Iris pigment epithelial cell (primary cell): ENCODE results near the gene ADAMTS1.

Experiments used
- DNase-seq: peaks from one replicate; pipeline ENCODE4 v3.0.0-alpha.2; 2011; ENCODE audit warnings: low read depth

Gene ADAMTS1

DNA sequence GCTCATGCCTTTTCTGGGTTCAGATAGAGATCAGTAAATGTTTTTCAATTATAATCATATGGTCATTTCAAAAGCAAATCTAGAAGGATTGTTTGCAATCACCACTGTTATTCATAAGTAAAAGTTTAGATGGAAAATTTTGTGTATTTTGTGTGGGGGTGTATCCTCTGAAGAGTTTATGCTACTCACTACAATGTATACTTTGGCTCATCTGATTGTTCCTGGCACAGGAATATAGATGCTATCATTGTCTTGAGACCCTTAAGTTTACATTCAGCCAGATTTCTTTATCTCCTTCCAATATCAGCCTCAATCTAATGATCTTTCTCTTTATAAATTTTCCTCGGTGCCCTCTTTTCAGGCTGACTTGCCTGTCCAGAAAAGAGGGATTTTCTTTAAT is 33.0 kb downstream of the ADAMTS1 start:
- DNase-seq: no peak

DNA sequence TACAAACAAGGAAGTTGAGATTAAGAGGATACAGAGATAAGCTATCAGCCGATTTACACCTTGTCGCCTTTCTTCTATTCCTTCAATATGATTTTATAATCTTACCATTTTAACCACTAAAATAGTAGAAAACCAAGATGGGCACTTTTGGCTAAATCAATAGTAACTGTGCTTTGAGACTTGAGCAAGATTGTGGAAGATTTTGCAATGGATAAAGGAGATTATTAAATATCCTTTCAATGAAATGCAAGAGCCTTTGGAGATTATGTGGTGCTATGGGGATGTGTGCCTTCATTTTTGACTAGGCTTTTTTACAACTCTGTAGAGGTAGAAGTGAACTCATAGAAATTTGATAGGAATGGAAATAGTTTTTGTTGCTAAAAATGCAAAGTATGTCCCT is 33.7 kb downstream of the ADAMTS1 start:
- no peak for DNase-seq

DNA sequence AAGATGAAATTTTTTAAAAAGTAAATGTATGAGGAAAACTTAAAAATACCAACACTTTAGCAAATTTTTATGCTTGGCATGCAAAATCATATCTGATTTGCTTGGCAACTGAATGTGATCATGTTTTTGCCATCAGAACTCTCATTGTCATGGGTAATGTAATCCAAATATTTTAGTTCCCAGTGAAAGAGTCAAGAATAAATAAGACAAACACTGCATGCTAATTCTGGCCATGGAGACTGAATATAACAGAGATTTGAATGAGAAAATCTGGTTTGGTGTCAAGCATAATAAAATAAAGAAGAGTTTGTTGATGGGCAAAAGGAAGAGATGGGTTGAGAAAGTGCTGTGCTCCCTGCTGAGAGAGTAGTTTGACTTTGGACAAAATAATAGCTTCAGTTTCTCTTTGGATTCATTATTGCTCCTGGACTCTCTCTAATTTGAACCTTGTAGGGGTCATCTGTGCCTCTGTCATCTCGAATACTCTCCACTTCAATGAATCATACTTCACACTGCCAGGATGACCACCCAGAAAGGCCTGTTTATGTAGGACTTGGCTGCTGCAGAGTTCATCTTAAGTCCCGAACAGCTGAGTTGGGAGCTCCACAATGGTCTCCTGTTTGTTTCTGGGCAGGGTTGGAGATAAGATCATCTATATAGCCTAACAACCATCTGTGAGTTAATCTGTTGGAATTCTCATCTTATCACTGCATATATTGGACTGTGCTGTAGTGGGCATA is 34.4 kb downstream of the ADAMTS1 start:
- peak; percentile 78 for DNase-seq

DNA sequence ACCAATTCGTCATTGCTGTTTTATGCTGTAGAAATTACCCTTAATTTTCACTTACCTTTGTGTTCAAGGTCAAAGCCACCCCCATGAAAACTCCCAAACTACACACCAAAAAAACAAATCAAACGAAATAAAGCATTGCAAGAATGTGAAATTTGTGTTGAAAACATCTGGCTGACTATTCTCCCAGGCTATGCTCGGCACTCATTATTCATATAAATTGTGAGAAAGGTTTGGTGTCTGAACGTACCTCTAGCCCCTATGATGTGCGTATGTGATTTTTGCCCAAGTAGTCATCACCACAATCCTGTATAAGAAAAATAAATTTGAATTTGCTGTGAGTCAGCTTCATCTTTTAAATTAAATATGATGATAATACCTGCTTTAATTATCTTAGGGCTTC is 34.9 kb downstream of the ADAMTS1 start:
- no peak for DNase-seq

GRCh38 chr21:26809745-26810144 is 35.5 kb downstream of the ADAMTS1 start:
- no peak for DNase-seq

- peak; percentile 79 for DNase-seq
Observed at GRCh38 chr21:26806801-26807295, 38.4 kb downstream of the ADAMTS1 start.

- DNase-seq: no peak
Observed at GRCh38 chr21:26804895-26805609, 40.2 kb downstream of the ADAMTS1 start.

DNA sequence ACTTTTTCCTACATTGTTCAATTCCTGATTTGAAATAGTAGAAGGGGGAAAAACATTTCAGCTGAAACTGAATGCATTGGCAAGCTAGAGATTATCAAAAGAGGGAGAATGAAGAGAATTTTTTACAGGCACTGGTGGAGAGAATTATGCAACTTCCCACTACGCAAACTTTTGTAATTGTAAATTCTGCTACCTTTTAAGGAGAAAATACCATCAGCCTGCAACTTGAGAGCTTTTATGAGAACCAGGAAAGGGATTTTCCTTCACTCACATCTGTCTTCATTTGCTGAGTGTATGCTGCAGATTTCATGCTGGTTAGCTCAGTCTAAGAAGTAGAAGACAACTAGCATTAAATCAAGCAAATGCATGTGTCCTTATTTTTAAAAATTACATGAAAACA is 43.7 kb downstream of the ADAMTS1 start:
- peak; percentile 93 for DNase-seq

DNA sequence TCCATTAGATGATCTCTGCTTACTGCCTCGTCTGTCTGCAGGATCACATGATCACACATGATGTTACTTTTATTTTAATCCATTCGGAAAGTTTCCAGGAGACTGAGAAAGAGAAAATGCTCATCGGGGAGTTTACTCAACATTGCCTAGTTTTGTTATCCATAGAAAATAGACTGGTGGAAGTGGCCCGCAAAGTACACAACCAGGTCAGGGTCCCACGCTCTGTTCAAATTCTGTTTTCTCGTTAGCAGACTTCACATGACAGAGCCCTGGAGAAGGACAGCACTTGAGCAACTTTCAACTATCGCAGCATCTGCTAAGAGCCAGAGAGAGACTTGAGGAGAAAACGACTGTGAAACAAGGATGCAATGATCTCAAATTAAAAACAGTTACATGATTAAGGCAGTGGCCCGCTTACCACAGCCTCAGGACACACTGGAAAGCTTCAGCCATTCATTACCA is 44.2 kb downstream of the ADAMTS1 start:
- DNase-seq: peak; percentile 93

DNA sequence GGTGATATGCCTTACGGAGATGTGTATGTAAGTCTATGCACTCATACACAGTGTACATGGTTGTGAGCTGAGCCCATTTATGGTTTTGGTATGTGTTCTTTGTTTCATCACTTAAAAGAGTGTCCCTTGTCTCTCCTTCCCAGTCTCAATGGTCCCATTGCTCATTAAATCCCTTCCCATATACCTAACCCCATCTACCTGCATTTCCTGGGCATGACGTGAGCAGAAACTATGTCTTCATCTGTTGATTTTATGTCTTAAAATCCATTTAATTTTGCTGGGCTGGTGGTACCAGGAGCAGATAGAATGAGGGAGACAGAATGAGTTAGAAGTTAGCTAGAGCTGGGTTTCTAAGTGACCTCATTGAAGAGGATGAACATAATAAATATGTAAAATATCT is 44.8 kb downstream of the ADAMTS1 start:
- DNase-seq: no peak

GRCh38 chr21:26800001-26800400 is 45.2 kb downstream of the ADAMTS1 start:
- DNase-seq: peak; percentile 50

DNA sequence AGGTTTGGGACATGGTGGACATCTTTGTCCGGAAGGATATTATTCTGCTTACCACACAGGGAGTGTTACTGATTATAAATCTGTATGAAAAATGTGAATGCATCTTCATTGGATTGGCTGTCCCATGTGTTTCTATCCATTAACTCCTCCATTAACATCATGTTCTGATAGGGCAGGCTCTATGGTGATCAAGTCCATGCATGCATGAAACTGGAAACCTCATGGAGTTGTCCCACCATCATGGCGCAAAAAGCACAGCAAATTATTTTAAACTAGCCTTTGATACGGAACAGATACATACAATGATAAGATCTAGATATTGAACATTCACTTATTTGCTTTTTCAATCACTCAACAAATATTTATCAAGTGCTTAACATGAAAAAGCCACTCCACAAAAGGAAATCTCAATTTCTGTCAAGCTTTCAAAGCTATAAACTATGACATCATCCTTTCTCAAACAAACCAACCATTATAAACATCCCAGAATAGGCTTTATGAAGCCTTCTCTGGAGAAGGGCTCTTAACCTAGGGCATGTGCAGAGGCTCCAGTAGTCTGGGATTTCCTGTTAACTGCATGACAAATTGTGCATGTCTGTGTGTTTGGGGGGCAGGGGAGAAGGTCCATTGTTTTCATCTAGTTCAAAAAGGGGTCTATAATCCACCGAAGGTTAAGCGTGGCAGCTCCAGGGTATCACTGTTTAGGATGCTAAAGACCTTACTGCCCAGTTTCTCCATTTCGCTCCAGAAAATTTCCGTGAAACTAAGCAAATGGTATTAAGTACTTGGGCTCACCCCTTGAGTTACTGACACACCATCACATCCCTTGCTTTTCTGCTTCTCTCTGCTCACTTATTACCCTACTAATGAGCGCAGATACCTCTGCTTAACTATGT is 46.1 kb downstream of the ADAMTS1 start:
- DNase-seq: peak; percentile 58

DNA sequence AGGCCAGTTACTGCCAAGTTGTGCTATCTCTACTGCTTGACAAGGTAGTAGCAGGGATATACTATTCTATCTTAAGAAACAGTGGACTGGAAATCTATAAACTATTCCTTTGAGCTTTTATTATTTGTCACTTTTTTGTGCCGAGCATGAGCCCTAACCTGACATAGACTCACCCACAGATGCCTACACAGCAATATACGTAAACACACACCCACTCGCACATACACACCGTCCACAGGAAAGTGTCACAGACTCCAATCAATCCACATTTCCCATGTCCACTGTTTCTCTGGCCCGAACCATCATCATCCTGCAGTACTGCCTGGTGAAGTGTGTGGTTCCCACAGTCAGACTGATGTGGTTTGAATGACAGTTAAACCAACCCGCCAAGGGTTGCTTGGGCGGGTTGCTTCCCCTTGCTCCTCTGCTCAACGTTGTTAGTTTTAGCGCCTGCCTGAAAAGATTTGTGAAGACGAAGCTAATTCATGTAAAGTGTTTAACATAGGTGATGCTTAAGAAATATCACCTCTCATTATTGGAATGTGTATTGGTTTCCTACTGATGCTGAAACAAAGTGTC is 47.2 kb downstream of the ADAMTS1 start:
- no peak for DNase-seq

DNA sequence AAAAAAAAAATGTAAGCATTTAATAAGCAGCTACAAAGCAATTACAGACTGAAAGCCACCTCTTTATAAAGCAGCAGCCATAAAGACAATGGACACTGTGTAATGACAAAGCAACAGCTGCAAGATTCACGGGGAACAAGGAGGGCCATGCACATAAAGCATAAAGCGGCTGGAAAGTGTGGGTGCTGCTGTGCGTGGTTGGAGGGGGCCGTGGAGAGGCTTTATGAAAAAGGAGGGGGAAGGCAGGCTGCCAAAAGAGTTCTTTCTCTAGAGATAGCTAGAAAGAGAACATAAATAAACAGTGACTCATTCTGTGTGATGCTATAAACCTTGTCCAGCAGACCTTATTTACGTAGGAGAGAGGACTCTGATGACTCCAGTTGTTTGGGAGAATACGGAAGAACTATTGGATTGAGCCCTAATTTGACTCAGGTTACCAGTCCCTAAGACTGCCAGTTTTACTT is 49.3 kb downstream of the ADAMTS1 start:
- DNase-seq: peak; percentile 98

DNA sequence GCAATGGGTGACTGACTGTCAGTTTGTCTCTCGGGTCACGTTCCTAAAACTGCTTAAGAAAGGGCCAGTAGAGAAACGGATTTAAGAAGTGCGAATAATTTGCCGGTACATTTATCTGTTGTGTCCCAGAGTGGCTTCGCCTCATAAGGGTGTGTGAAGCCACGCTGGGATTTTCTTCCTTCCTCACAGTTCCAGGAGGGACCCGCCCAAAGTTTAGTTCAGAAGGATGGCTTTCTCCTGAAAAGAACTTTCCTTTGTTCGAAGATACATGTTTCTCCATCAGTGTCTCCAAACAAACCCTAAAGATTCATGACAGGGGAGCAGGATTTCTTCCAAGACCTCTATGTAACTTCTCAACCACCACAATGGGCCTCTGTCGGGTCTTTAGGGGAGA is 49.8 kb downstream of the ADAMTS1 start:
- DNase-seq: no peak

DNA sequence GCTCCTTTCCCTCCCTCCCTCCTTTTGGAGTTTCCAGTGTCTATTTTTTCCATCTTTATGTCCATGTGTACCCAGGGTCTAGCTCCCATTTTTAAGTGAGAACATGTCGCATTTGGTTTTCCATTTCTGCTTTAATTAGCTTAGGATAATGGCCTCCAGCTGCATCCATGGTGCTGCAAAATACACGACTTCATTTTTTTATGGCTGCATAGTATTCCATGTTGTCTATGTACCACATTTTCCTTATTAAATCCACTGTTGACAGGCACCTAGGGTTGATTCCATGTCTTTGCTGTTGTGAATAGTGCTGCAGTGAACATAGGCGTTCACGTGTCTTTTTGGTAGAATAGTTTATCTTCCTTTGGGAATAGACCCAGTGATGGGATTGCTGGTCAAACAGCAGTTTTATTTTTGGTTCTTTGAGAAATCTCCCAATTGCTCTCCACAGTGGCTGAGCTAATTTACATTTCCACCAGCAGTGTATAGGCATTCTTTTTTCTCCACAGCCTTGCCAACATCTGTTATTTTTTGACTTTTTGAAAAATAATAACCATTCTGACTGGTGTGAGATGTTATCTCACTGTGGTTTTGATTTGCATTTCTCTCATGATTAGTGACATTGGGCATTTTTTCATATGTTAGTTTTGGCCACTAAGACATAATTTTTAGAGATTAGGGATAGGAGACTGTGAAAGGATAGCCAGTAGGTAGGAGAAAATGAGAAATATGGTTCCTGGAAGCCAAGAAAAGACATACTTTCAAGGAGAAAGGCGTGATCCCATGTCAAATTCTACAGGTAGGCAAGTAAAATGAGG is 50.4 kb downstream of the ADAMTS1 start:
- DNase-seq: no peak

DNA sequence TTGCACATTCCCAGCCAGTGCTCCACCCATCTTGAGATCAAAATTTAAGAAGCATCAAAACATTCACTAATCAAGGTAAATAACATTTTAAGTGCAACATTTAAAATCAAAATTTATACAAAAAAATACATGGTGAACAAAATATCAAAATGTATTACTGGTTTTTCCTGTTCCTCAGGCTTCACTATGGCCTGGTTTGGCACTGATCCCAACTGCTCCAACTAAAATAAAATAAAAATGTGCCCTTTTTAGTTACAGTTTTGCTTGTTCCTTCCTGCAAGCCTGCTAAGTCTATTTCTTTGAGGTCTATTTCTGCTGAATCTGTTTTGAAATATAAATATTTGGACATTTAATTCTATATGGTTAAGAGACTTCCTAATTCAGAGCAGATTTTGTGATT is 54.9 kb downstream of the ADAMTS1 start:
- DNase-seq: no peak

- no peak for DNase-seq
Observed at GRCh38 chr21:26788790-26789189, 56.4 kb downstream of the ADAMTS1 start.
